K562 (cell line): Measurements from ENCODE around the gene MIDN. TPM values are rescaled to one million over a fixed set of nuclear protein-coding genes. Genes with fewer than 3 reads are reported as not detected.

Experiments used
- ARID1B ChIP-seq: fragments of 450-650 bp; IDR thresholded peaks from 2 replicates; pipeline ENCODE4 v1.6.1; 2016; ENCODE audit warnings: antibody characterized with exemption, mild to moderate bottlenecking, inconsistent platforms
- ATF1 ChIP-seq, 2 experiments: fragments of 450-650 bp in 1 of 2; IDR thresholded peaks; 2 replicates each; pipeline ENCODE4 v1.6.1; 2016; ENCODE audit warnings: missing compliant biosample characterization in 1 of 2, missing genetic modification characterization in 1 of 2
- BRD9 ChIP-seq: fragments of 450-650 bp; IDR thresholded peaks from 2 replicates; pipeline ENCODE4 v1.6.1; 2018; ENCODE audit warnings: low read depth; ENCODE audit not compliant: partially characterized antibody
- BRF2 ChIP-seq: IDR thresholded peaks from 3 replicates; pipeline ENCODE4 v1.6.1; 2011; ENCODE audit warnings: borderline replicate concordance, mild to moderate bottlenecking; ENCODE audit not compliant: insufficient read length, insufficient read depth
- GABPB1 ChIP-seq: sonication (generic); formaldehyde crosslinking; IDR thresholded peaks from 2 replicates; pipeline ENCODE4 v1.8.0; 2022; ENCODE audit warnings: mild to moderate bottlenecking, missing genetic modification reagents
- HCFC1 ChIP-seq: IDR thresholded peaks from 2 replicates; pipeline ENCODE4 v1.6.1; 2012; ENCODE audit warnings: low read depth, low read length, improper control_type of control experiment
- JUN ChIP-seq, 2 experiments: sonication (generic) in 1 of 2; formaldehyde crosslinking in 1 of 2; IDR thresholded peaks; 2 replicates each; pipeline versions ENCODE4 v1.6.1 to v1.8.0; 2012 to 2022; ENCODE audit warnings: borderline replicate concordance in 2 of 2, mild to moderate bottlenecking in 2 of 2, improper control_type of control experiment in 1 of 2, low read depth in 1 of 2, low read length in 1 of 2, missing genetic modification reagents in 1 of 2
- KAT8 ChIP-seq: fragments of 450-650 bp; IDR thresholded peaks from 2 replicates; pipeline ENCODE4 v1.6.1; 2016; ENCODE audit warnings: low read depth, mild to moderate bottlenecking
- L3MBTL2 ChIP-seq: fragments of 450-650 bp; IDR thresholded peaks from 2 replicates; pipeline ENCODE4 v1.6.1; 2016; ENCODE audit warnings: mild to moderate bottlenecking, moderate library complexity
- NR2F6 ChIP-seq: fragments of 450-650 bp; formaldehyde crosslinking; IDR thresholded peaks from 2 replicates; pipeline ENCODE4 v1.4.0; 2020; ENCODE audit warnings: mild to moderate bottlenecking
- PCBP2 ChIP-seq: fragments of 200-400 bp; formaldehyde crosslinking; IDR thresholded peaks from 2 replicates; pipeline ENCODE4 v1.6.1; 2018; ENCODE audit warnings: low read length, low read depth, mild to moderate bottlenecking, moderate library complexity; ENCODE audit not compliant: poor library complexity, severe bottlenecking
- RFX5 ChIP-seq: IDR thresholded peaks from 2 replicates; pipeline ENCODE4 v1.6.1; 2011; ENCODE audit warnings: low read depth, mild to moderate bottlenecking, improper control_type of control experiment, low read length
- TAL1 ChIP-seq: fragments of 450-650 bp; IDR thresholded peaks from 2 replicates; pipeline ENCODE4 v1.6.1; 2016; ENCODE audit warnings: mild to moderate bottlenecking
- THAP12 ChIP-seq: fragments of 250-450 bp; sonication (Bioruptor Pico); IDR thresholded peaks from 2 replicates; pipeline ENCODE4 v1.9.0; 2021; ENCODE audit warnings: mild to moderate bottlenecking, inconsistent platforms
- VEZF1 ChIP-seq: fragments of 200-800 bp; sonication (Bioruptor generic); IDR thresholded peaks from 2 replicates; pipeline ENCODE4 v1.6.1; 2017; ENCODE audit warnings: missing genetic modification characterization, missing compliant biosample characterization
- ZBED1 ChIP-seq: IDR thresholded peaks from 2 replicates; pipeline ENCODE4 v1.6.1; 2014
- ZBTB34 ChIP-seq: fragments of 250-450 bp; sonication (Bioruptor Pico); IDR thresholded peaks from 2 replicates; pipeline ENCODE4 v1.8.0; 2021; ENCODE audit warnings: mild to moderate bottlenecking, moderate library complexity
- ZFP30 ChIP-seq: fragments of 250-450 bp; sonication (Bioruptor Pico); IDR thresholded peaks from 2 replicates; pipeline ENCODE4 v1.8.0; 2022; ENCODE audit warnings: moderate library complexity, mild to moderate bottlenecking, inconsistent platforms, borderline replicate concordance
- ZNF134 ChIP-seq: fragments of 250-450 bp; sonication (Bioruptor Pico); conservative IDR thresholded peaks from 2 replicates; pipeline ENCODE4 v1.4.0; 2020
- ZNF184 ChIP-seq: sonication (generic); formaldehyde crosslinking; IDR thresholded peaks from 2 replicates; pipeline ENCODE4 v1.5.0; 2020; ENCODE audit warnings: missing genetic modification reagents
- polyA plus RNA-seq, 8 experiments: library from polyadenylated mRNA; depleted of rRNA in 4 of 8; stranded (reverse) in 5 of 8; unstranded in 3 of 8; fragments of >200 nt; fragmentation: Nextera tagmentation in 2 of 8; fragmentation: Illumina TruSeq in 1 of 8; extraction: Ambion mirVana in 2 of 8; extraction: Trizol in 1 of 8; gene quantifications; 2 replicates each; pipeline versions ENCODE4 v1.2.1 to v1.2.3, GENCODE V29; 2011 to 2014; ENCODE audit warnings: inconsistent platforms in 1 of 8, missing spikeins in 1 of 8
- total RNA-seq, 7 experiments: library from RNA; depleted of rRNA in 6 of 7; stranded (reverse); fragments of >200 nt in 6 of 7; fragmentation: Illumina TruSeq in 2 of 7; extraction: Trizol in 2 of 7; gene quantifications; 2 replicates each; pipeline versions ENCODE4 v1.2.1 to v1.2.3, GENCODE V29; 2011 to 2021; ENCODE audit warnings: low replicate concordance in 1 of 7

The MIDN gene
- total and polyA plus RNA-seq, 9 of the 15 experiments (the other 6 are each of a cell fraction or from before 2014, with no cell fraction given): 0.17 to 120 (median 10.1) TPM

- TF ChIP-seq BRF2 (no peak), GABPB1 (peak; percentile 43; the same call in 1 of the 2 replicates), ARID1B (peak; percentile 47; the same call in 1 of the 2 replicates), KAT8 (no peak), ZBTB34 (CRISPR knock-in tag) (no peak), ZNF184 (CRISPR knock-in tag) (no peak), BRD9 (no peak), L3MBTL2 (no peak; the same call in 1 of the 2 replicates), ZFP30 (CRISPR knock-in tag) (no peak), TAL1 (peak; percentile 16; the same call in 1 of the 2 replicates), VEZF1 (CRISPR knock-in tag) (peak; percentile 76), HCFC1 (no peak), ATF1 (CRISPR knock-in tag; IDR thresholded peaks at IDR 0.05) (no peak), ATF1 (tag; IDR thresholded peaks at IDR 0.05) (no peak), ZBED1 (no peak), NR2F6 (CRISPR knock-in tag) (no peak), JUN (IDR thresholded peaks at IDR 0.05; ENCODE audit: borderline replicate concordance, low read depth, low read length) (no peak), JUN (CRISPR knock-in tag; IDR thresholded peaks at IDR 0.05; ENCODE audit: borderline replicate concordance) (no peak), THAP12 (CRISPR knock-in tag) (no peak), PCBP2 (no peak), RFX5 (no peak), ZNF134 (CRISPR knock-in tag) (no peak)
Observed at GRCh38 chr19:1253514-1254080, 5.2 kb downstream of the MIDN start (continued).
